Choroid plexus epithelial cell (primary cell): ENCODE data around the gene TOP1.

Source experiments
- DNase-seq: peaks from one replicate; pipeline ENCODE4 v3.0.0-alpha.2; 2010; ENCODE audit warnings: low read depth
- H3K4me3 ChIP-seq: 2 replicates; pipeline ENCODE4 v1.5.1; 2011; ENCODE audit warnings: low read depth, mild to moderate bottlenecking, control low read depth, low read length, moderate library complexity
- TF ChIP-seq, protein P1 (sequence below): conservative IDR thresholded peaks from 2 replicates; pipeline ENCODE4 v1.5.1; 2011; ENCODE audit warnings: low read depth, mild to moderate bottlenecking, control low read depth, inconsistent platforms, low read length, moderate library complexity

The TOP1 gene

DNA sequence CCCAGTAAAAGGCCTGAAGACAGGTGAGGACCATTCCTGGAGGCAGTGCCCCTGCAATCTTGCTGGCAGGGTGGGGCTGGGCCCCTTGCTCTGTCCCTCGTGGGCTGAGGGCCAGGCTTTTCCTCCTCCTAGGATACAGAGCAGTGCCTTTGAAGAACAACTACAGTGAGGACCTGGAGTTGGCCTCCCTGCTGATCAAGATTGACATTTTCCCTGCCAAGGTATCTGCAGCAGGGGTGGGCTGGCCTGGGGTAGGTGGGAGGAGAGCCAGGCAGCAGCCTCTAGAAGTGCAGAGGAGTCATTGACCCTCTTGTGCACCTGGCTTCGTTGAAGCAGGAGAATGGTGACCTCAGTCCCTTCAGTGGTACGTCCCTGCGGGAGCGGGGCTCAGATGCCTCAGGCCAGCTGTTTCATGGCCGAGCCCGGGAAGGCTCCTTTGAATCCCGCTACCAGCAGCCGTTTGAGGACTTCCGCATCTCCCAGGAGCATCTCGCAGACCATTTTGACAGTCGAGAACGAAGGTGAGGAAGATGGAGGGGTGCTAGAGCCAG lies 145.2 kb downstream of the TOP1 start:
- TF ChIP-seq, protein P1, sequence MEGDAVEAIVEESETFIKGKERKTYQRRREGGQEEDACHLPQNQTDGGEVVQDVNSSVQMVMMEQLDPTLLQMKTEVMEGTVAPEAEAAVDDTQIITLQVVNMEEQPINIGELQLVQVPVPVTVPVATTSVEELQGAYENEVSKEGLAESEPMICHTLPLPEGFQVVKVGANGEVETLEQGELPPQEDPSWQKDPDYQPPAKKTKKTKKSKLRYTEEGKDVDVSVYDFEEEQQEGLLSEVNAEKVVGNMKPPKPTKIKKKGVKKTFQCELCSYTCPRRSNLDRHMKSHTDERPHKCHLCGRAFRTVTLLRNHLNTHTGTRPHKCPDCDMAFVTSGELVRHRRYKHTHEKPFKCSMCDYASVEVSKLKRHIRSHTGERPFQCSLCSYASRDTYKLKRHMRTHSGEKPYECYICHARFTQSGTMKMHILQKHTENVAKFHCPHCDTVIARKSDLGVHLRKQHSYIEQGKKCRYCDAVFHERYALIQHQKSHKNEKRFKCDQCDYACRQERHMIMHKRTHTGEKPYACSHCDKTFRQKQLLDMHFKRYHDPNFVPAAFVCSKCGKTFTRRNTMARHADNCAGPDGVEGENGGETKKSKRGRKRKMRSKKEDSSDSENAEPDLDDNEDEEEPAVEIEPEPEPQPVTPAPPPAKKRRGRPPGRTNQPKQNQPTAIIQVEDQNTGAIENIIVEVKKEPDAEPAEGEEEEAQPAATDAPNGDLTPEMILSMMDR: no peak

More for the DNA sequence above, 145.2 kb downstream of the TOP1 start:
- no peak for DNase-seq
- H3K4me3 ChIP-seq: no peak overlapping the region
